Omental fat pad (tissue), 4 donors: ENCODE data around the gene USP7. TPM values are rescaled to one million over a fixed set of nuclear protein-coding genes. Genes with fewer than 3 reads are reported as not detected.

ENCODE experiments used
- ATAC-seq: fragments of 150-250 bp; one replicate; pipeline ENCODE4 v1.9.1; 2016; ENCODE audit warnings: mild to moderate bottlenecking, moderate library complexity; ENCODE audit not compliant: low FRiP score
- DNase-seq: peaks from one replicate; pipeline ENCODE4 v3.0.0-alpha.2; 2019; ENCODE audit warnings: low spot score
- CTCF ChIP-seq, 3 donors: fragments of 450-650 bp; IDR thresholded peaks; one replicate each; pipeline ENCODE4 v1.5.1; 2016 to 2017; ENCODE audit warnings: antibody characterized with exemption in 3 of 3, mild to moderate bottlenecking in 3 of 3, moderate library complexity in 2 of 3
- total RNA-seq, 4 donors: library from RNA; depleted of rRNA; stranded (reverse); fragments of >200 nt; gene quantifications; one replicate each; pipeline ENCODE4 v1.1.0, GENCODE V29; 2016

Gene USP7
- total RNA-seq, 4 donors from 2014 or later = 71.2 to 138 (median 97.0) TPM

- ATAC-seq = no peak
- no peak for TF ChIP-seq CTCF (IDR thresholded peaks at IDR 0.05)
These were observed 63.4 kb downstream of the USP7 start for GRCh38 chr16:8900343-8900742.

DNA sequence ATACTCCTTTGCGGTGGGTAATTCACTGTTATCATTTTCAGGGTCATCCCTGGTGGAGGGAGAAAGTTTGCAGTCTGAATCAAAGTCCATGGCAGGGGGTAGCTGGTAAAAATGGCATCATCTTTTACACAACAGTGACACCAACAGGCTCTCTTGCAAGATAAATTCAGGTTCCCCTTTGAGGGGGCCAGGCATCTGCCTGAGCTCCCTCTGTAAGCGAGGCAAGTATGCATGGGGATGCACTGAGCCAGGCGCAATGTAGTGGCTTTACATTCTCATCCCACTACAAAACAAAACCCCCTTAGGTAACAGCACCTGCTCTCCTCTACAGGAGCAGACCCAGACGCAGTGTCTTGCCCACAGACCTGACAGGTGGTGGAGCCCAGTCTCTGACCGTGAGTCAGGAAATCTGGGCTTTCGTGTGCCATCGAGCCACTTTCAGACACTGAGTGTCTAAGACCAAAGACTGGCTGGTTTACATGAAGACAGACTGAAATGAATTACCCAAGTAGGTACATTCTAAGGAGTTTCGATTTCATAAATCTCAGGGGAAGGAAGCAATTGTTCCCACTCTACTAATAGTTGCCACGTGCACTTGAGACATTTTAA is 63.9 kb downstream of the USP7 start:
- DNase-seq = no peak
- TF ChIP-seq CTCF (IDR thresholded peaks at IDR 0.05) = no peak
- ATAC-seq = no peak

More at GRCh38 chr16:8900343-8900742, 63.4 kb downstream of the USP7 start:
- no peak for DNase-seq

GRCh38 chr16:8898660-8899318 is 64.9 kb downstream of the USP7 start:
- DNase-seq = no peak
- ATAC-seq = no peak
- no peak for TF ChIP-seq CTCF (IDR thresholded peaks at IDR 0.05)

DNA sequence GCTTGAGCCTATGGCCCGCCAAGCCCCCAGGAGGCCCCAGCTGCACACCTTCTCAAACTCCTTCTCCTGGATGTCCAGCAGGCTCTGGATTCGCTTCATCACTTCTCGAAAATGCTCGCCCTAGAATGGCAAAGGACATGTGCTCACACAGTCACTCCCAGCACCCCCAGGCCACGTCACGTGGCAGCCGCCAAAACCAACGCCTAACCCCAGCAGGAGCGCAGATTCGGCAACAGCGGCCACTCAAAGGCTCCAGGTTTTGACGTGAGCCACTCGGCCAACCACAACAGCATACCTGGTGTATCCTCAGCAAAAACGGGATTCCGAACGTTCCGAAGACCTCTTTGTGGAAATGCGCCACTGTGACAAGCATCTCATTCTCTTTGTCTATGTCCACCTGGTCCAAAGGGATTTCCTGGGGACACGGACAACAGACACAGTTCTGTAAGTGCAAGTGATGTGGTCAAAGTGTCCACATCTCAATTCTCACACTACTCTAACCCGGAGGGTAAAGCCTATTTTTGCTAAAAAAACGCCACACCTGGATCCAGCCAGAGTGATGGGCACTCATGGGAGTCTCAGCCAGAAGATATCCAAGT is 68.9 kb downstream of the USP7 start:
- DNase-seq (no peak), ATAC-seq (no peak)

DNA sequence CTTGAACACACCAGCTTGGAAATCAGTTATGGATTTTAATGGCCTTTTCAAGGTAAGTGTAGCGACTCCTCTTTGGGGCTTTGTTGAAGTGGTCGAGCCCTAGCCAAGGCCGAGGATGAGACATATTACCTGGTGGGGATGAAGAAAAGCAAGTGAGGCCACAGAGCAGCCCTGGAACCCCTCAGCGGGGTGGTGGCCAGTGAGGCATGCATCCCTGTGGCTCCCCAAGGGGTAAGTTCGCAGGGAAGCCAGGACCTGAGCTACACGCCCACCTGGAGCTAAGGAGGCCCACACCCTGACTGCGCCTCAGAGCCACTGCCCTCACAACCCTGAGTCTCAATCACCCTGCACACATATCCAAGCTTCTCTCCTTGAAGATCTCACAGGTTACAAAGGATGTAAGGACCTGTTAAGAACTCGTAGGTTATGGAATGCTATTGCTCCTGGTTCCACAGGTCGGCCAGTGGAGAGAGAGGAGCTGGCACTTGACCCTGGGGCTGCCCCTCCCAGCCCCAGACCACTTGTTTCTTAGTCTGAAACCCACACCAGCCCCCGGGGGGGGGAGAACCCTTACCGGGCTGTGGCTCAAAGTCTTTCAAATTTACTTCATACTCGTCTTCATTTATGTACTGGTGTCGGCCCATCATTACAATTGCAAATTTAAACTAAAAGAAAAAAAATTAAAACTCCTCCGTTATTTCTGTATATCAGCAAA is 69.6 kb downstream of the USP7 start:
- ATAC-seq = no peak
- TF ChIP-seq CTCF (IDR thresholded peaks at IDR 0.05) = no peak
- no peak for DNase-seq

More for the DNA sequence above, 68.9 kb downstream of the USP7 start:
- no peak for TF ChIP-seq CTCF (IDR thresholded peaks at IDR 0.05)

DNA sequence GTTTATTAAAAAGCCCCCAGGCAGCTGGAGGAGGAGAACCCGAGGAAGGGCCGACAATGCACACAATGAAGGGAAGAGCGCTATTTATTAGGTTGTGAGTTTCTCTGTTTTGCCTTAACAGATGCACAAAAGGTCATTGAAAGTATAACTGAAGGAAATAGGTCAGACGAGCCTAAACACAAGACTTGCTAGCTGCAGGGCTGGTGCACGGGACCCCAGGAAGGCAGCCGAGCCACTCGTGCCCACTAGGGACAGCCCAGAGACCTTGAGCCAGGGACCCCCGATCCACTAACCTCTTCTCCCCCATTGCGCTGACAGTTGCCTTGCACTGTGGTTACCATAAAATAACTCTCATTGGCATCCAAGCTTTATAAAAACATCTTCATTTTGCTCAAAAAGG is 70.3 kb downstream of the USP7 start:
- DNase-seq (no peak), ATAC-seq (no peak)
- no peak for TF ChIP-seq CTCF (IDR thresholded peaks at IDR 0.05)
